Measurements from ENCODE around the gene C2orf81.

The C2orf81 gene

DNA sequence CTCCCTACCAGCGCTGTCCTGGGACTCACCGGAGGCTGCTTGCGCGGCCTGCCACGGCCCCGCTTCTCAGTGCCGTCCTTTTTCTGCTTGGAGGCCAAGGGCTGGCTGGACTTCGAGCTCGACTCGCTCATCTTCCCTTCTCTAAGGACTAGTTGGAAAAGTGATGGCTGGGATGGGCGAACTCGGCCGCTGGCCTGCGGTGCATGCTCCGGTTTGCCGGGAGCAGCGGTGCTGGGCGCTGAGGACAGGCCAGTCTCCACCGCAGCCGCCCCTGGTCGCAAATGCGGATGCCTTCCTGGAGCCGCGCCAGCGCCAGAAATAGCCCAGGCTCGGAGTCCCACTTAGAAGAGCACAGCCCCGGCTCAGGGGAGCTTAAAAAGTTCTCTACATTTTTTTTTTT is 3.1 kb downstream of the C2orf81 start:
- no peaks in the 10 kb centered on the region for H3K9me3 ChIP-seq (ENCODE audit: control insufficient read depth, insufficient read depth, low read length)
- no peak overlapping the region for H3K4me3 ChIP-seq (ENCODE audit: low read depth, low read length)
- H3K36me3 ChIP-seq (ENCODE audit: control insufficient read depth, insufficient read depth, low read length), result no peaks in the 10 kb centered on the region
- H3K9ac ChIP-seq (ENCODE audit: low read depth, low read length), result no peak overlapping the region
- H3K27me3 ChIP-seq (ENCODE audit: control insufficient read depth, insufficient read depth, low read length), result peaks cover 14% of the 10 kb centered on the region; the same call in 1 of the 2 replicates
- no peaks in the 10 kb centered on the region; the same call in 1 of the 2 replicates for H3K4me1 ChIP-seq (ENCODE audit: control insufficient read depth, insufficient read depth, low read length)
- H3K27ac ChIP-seq (ENCODE audit: low read depth, low read length), result no peak overlapping the region

DNA sequence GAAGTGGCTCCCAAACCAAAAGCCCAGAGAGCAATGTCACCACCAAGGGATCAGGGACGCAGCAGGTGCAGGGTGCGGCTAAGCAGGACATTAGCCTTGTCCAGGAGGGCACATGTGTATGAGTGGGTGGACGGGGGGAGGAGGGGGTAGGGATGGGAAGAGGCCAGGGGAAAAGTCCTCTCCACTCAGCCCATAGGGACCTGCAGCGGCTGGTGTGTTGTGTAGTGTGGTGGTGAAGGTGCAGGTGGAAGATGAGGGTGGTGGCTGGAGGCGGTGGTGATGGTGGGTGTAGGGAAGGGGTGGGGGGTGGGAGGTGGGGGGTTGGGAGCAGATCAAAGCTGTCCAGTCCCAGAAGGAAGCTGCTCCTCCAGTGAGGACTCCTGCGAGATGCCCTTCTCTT is 3.7 kb downstream of the C2orf81 start:
- H3K27ac ChIP-seq (ENCODE audit: low read depth, low read length), result no peak overlapping the region
- H3K36me3 ChIP-seq (ENCODE audit: control insufficient read depth, insufficient read depth, low read length), result no peaks in the 10 kb centered on the region
- no peak overlapping the region for H3K9ac ChIP-seq (ENCODE audit: low read depth, low read length)
- peaks cover 10% of the 10 kb centered on the region; the same call in 1 of the 2 replicates for H3K27me3 ChIP-seq (ENCODE audit: control insufficient read depth, insufficient read depth, low read length)
- H3K4me1 ChIP-seq (ENCODE audit: control insufficient read depth, insufficient read depth, low read length), result no peaks in the 10 kb centered on the region; the same call in 1 of the 2 replicates
- no peak overlapping the region for H3K4me3 ChIP-seq (ENCODE audit: low read depth, low read length)
- no peaks in the 10 kb centered on the region for H3K9me3 ChIP-seq (ENCODE audit: control insufficient read depth, insufficient read depth, low read length)

- no peaks in the 10 kb centered on the region for H3K36me3 ChIP-seq (ENCODE audit: control insufficient read depth, insufficient read depth, low read length)
- 0 out of 2 replicates have a peak, but pooled peaks cover 10% of the 10 kb centered on the region for H3K27me3 ChIP-seq (ENCODE audit: control insufficient read depth, insufficient read depth, low read length)
- no peaks in the 10 kb centered on the region; the same call in 1 of the 2 replicates for H3K4me1 ChIP-seq (ENCODE audit: control insufficient read depth, insufficient read depth, low read length)
- H3K27ac ChIP-seq (ENCODE audit: low read depth, low read length), result no peak overlapping the region
- H3K9ac ChIP-seq (ENCODE audit: low read depth, low read length), result no peak overlapping the region
- H3K9me3 ChIP-seq (ENCODE audit: control insufficient read depth, insufficient read depth, low read length), result no peaks in the 10 kb centered on the region
- H3K4me3 ChIP-seq (ENCODE audit: low read depth, low read length), result no peak overlapping the region
These were observed 4.2 kb downstream of the C2orf81 start for GRCh38 chr2:74417197-74417596.

DNA sequence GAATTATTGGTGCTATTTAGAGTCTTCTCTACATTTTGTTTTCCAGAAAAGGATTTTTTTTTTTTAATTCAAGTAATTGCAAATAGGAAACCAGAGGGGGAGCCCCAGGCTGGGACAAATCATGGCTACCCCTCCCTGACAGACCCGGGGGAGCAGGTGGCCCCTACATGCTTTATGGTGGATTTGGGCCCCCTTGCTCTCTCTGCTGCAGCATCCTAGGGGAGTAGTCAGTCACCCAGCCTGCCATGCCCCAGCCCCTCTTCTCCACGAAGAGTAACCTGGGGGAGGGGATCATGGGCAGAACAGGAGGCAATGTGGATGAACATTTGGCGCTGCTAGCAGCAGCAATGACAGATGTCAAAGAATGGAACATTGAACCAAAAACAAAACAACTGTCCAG is 4.6 kb downstream of the C2orf81 start:
- H3K9ac ChIP-seq (ENCODE audit: low read depth, low read length), result no peak overlapping the region
- no peak overlapping the region for H3K4me3 ChIP-seq (ENCODE audit: low read depth, low read length)
- H3K27ac ChIP-seq (ENCODE audit: low read depth, low read length), result no peak overlapping the region
- no peaks in the 10 kb centered on the region; the same call in 1 of the 2 replicates for H3K4me1 ChIP-seq (ENCODE audit: control insufficient read depth, insufficient read depth, low read length)
- 0 out of 2 replicates have a peak, but pooled peaks cover 10% of the 10 kb centered on the region for H3K27me3 ChIP-seq (ENCODE audit: control insufficient read depth, insufficient read depth, low read length)
- no peaks in the 10 kb centered on the region for H3K36me3 ChIP-seq (ENCODE audit: control insufficient read depth, insufficient read depth, low read length)
- no peaks in the 10 kb centered on the region for H3K9me3 ChIP-seq (ENCODE audit: control insufficient read depth, insufficient read depth, low read length)

GRCh38 chr2:74415762-74416395 is 5.5 kb downstream of the C2orf81 start:
- Histone ChIP-seq H3K4me1 (ENCODE audit: control insufficient read depth, insufficient read depth, low read length) (no peaks in the 10 kb centered on the region; the same call in 1 of the 2 replicates), H3K27me3 (ENCODE audit: control insufficient read depth, insufficient read depth, low read length) (0 out of 2 replicates have a peak, but pooled peaks cover 10% of the 10 kb centered on the region), H3K9me3 (ENCODE audit: control insufficient read depth, insufficient read depth, low read length) (no peaks in the 10 kb centered on the region), H3K9ac (ENCODE audit: low read depth, low read length) (no peak overlapping the region), H3K4me3 (ENCODE audit: low read depth, low read length) (no peak overlapping the region), H3K27ac (ENCODE audit: low read depth, low read length) (no peak overlapping the region), H3K36me3 (ENCODE audit: control insufficient read depth, insufficient read depth, low read length) (no peaks in the 10 kb centered on the region)

- Histone ChIP-seq H3K9ac (ENCODE audit: low read depth, low read length) (no peak overlapping the region), H3K4me3 (ENCODE audit: low read depth, low read length) (peak overlapping the region; percentile 21; the same call in 1 of the 2 replicates), H3K9me3 (ENCODE audit: control insufficient read depth, insufficient read depth, low read length) (no peaks in the 10 kb centered on the region)
These were observed 6.3 kb downstream of the C2orf81 start for GRCh38 chr2:74414881-74415761.

DNA sequence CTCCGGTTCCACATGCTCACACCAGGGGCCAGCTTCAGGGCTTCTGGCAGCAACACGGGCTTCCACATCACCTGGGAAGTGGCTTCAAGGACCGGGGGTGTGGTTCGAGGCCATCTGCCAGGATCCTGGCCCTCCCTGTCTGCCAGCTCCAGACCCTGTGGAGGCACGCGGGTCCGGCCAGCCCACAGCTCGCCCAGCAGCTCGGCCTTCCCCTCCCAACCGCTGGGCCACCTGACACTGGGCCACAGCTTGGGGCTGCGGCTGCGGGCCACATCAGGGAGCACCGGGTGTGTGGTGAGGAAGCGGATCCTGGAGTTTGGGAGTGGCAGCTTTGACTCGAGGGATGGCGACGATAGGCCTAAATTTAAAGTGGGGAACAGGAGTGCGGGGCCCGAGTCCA is 7.0 kb downstream of the C2orf81 start:
- Histone ChIP-seq H3K4me1 (ENCODE audit: control insufficient read depth, insufficient read depth, low read length) (no peaks in the 10 kb centered on the region; the same call in 1 of the 2 replicates), H3K27me3 (ENCODE audit: control insufficient read depth, insufficient read depth, low read length) (0 out of 2 replicates have a peak, but pooled peaks cover 5% of the 10 kb centered on the region), H3K27ac (ENCODE audit: low read depth, low read length) (no peak overlapping the region), H3K36me3 (ENCODE audit: control insufficient read depth, insufficient read depth, low read length) (no peaks in the 10 kb centered on the region), H3K9ac (ENCODE audit: low read depth, low read length) (no peak overlapping the region), H3K4me3 (ENCODE audit: low read depth, low read length) (no peak overlapping the region), H3K9me3 (ENCODE audit: control insufficient read depth, insufficient read depth, low read length) (no peaks in the 10 kb centered on the region)

More at GRCh38 chr2:74414881-74415761, 6.3 kb downstream of the C2orf81 start:
- Histone ChIP-seq H3K4me1 (ENCODE audit: control insufficient read depth, insufficient read depth, low read length) (no peaks in the 10 kb centered on the region; the same call in 1 of the 2 replicates), H3K36me3 (ENCODE audit: control insufficient read depth, insufficient read depth, low read length) (no peaks in the 10 kb centered on the region), H3K27ac (ENCODE audit: low read depth, low read length) (no peak overlapping the region), H3K27me3 (ENCODE audit: control insufficient read depth, insufficient read depth, low read length) (0 out of 2 replicates have a peak, but pooled peaks cover 8% of the 10 kb centered on the region)

DNA sequence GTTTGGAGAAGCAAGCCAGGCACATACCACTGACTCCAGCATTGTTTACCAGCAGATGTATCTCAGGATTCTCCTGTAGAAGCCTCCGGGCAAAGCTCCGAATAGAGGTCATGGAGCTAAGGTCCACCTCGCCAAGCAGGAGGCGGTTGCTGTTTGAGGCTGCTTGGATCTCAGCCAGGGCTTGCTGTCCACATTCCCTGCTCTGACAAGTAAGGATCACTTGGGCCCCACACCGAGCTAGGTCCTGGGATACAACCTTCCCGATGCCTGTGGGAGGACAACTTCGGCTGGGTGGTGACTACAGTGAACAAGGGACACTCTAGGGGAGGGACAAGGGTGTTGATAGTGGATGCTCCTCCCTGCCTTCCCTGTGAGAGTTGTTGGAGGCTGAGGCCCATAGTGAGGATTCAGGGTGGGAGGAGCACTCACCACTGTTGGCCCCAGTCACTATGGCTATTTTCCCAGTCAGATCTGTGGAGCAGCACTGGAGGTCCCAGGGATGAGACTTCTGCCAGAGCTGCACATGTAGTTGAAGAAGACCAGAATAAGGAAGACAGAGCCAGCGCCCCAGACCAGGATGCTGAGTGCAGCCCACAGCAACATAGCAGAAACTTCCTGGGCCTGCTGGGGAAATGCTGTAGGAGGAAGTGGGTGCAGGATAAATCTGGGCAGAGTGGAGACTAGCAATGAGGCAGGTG is 8.3 kb downstream of the C2orf81 start:
- Histone ChIP-seq H3K4me3 (ENCODE audit: low read depth, low read length) (no peak overlapping the region), H3K27ac (ENCODE audit: low read depth, low read length) (no peak overlapping the region), H3K27me3 (ENCODE audit: control insufficient read depth, insufficient read depth, low read length) (0 out of 2 replicates have a peak, but pooled peaks cover 5% of the 10 kb centered on the region), H3K4me1 (ENCODE audit: control insufficient read depth, insufficient read depth, low read length) (no peaks in the 10 kb centered on the region; the same call in 1 of the 2 replicates), H3K9ac (ENCODE audit: low read depth, low read length) (no peak overlapping the region), H3K36me3 (ENCODE audit: control insufficient read depth, insufficient read depth, low read length) (no peaks in the 10 kb centered on the region), H3K9me3 (ENCODE audit: control insufficient read depth, insufficient read depth, low read length) (no peaks in the 10 kb centered on the region)

- H3K27ac ChIP-seq (ENCODE audit: low read depth, low read length), result no peak overlapping the region
- H3K36me3 ChIP-seq (ENCODE audit: control insufficient read depth, insufficient read depth, low read length), result no peaks in the 10 kb centered on the region
- no peaks in the 10 kb centered on the region for H3K27me3 ChIP-seq (ENCODE audit: control insufficient read depth, insufficient read depth, low read length)
- no peaks in the 10 kb centered on the region for H3K4me1 ChIP-seq (ENCODE audit: control insufficient read depth, insufficient read depth, low read length)
- H3K9me3 ChIP-seq (ENCODE audit: control insufficient read depth, insufficient read depth, low read length), result no peaks in the 10 kb centered on the region
- no peak overlapping the region for H3K9ac ChIP-seq (ENCODE audit: low read depth, low read length)
- H3K4me3 ChIP-seq (ENCODE audit: low read depth, low read length), result no peak overlapping the region
These were observed 13.7 kb downstream of the C2orf81 start for GRCh38 chr2:74407682-74408081.

GRCh38 chr2:74406035-74406434 is 15.4 kb downstream of the C2orf81 start:
- H3K36me3 ChIP-seq (ENCODE audit: control insufficient read depth, insufficient read depth, low read length), result no peaks in the 10 kb centered on the region
- no peaks in the 10 kb centered on the region for H3K27me3 ChIP-seq (ENCODE audit: control insufficient read depth, insufficient read depth, low read length)
- no peak overlapping the region for H3K27ac ChIP-seq (ENCODE audit: low read depth, low read length)
- no peaks in the 10 kb centered on the region for H3K9me3 ChIP-seq (ENCODE audit: control insufficient read depth, insufficient read depth, low read length)
- no peak overlapping the region for H3K4me3 ChIP-seq (ENCODE audit: low read depth, low read length)
- no peak overlapping the region for H3K9ac ChIP-seq (ENCODE audit: low read depth, low read length)
- no peaks in the 10 kb centered on the region for H3K4me1 ChIP-seq (ENCODE audit: control insufficient read depth, insufficient read depth, low read length)

All from HUES48 (cell line).